Measurements from ENCODE around the gene TBC1D1.
A peak's percentile ranks its signal among the peaks of the same experiment; 100 is the strongest.

The TBC1D1 gene

GRCh38 chr4:37995981-37996775 is 105.3 kb downstream of the TBC1D1 start:
- DNase-seq = no peak

GRCh38 chr4:37998226-37998625 is 107.3 kb downstream of the TBC1D1 start:
- no peak for DNase-seq

GRCh38 chr4:37999000-37999716 is 108.3 kb downstream of the TBC1D1 start:
- DNase-seq = peak; percentile 53

- DNase-seq = no peak
Observed at GRCh38 chr4:37999965-38000364, 109.1 kb downstream of the TBC1D1 start.

- no peak for DNase-seq
Observed at GRCh38 chr4:38001927-38002326, 111.0 kb downstream of the TBC1D1 start.

GRCh38 chr4:38002451-38003071 is 111.7 kb downstream of the TBC1D1 start:
- no peak for DNase-seq

GRCh38 chr4:38003102-38003501 is 112.2 kb downstream of the TBC1D1 start:
- DNase-seq = no peak

- DNase-seq = no peak
Observed at GRCh38 chr4:38003628-38004027, 112.7 kb downstream of the TBC1D1 start.

- DNase-seq = no peak
Observed at GRCh38 chr4:38004062-38004461, 113.2 kb downstream of the TBC1D1 start.

- DNase-seq = no peak
Observed at GRCh38 chr4:38004887-38005286, 114.0 kb downstream of the TBC1D1 start.

- DNase-seq = no peak
Observed at GRCh38 chr4:38005637-38006036, 114.8 kb downstream of the TBC1D1 start.

GRCh38 chr4:38007645-38008044 is 116.8 kb downstream of the TBC1D1 start:
- DNase-seq = no peak

GRCh38 chr4:38008571-38009021 is 117.7 kb downstream of the TBC1D1 start:
- DNase-seq = no peak

GRCh38 chr4:38009421-38009820 is 118.5 kb downstream of the TBC1D1 start:
- no peak for DNase-seq

- no peak for DNase-seq
Observed at GRCh38 chr4:38009949-38010348, 119.1 kb downstream of the TBC1D1 start.

GRCh38 chr4:38011511-38012162 is 120.8 kb downstream of the TBC1D1 start:
- DNase-seq = no peak

- DNase-seq = peak; percentile 93
Observed at GRCh38 chr4:38013461-38014366, 122.8 kb downstream of the TBC1D1 start.

- no peak for DNase-seq
Observed at GRCh38 chr4:38014421-38014852, 123.6 kb downstream of the TBC1D1 start.

GRCh38 chr4:38015886-38016515 is 125.1 kb downstream of the TBC1D1 start:
- DNase-seq = no peak

GRCh38 chr4:38016698-38017097 is 125.8 kb downstream of the TBC1D1 start:
- no peak for DNase-seq

- no peak for DNase-seq
Observed at GRCh38 chr4:38017609-38018008, 126.7 kb downstream of the TBC1D1 start.

- DNase-seq = no peak
Observed at GRCh38 chr4:38020386-38020785, 129.5 kb downstream of the TBC1D1 start.

Data from COR-L47 (cell line).